ENCODE results near the gene ELMOD1.

DNA sequence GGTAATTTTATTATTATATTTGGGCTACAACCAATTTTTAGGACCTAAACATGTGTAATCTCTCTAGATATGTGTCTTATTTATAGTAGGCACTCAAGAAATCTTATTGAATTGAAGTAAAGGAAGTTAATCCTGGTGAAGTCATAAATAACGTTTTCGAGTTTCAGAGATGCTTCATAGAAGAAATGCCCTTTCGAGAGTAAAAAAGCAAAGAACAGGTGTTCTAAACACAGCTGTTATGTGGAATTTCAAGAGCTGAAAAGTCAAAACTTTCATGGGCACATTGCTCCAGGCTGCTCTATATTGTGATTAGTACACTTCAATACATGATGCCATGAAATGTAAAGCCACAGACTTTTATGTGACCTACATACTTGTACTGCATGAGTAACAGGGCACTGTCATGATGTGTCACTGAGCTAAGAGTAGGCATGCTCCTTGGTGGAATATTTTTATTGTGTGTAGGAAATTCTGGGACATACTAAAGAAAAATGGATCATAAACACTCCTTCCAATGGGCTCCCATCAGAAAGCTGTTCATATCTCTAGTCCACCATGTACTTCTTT, 7.2 kb upstream of the ELMOD1 start:
- TF ChIP-seq, protein P1, sequence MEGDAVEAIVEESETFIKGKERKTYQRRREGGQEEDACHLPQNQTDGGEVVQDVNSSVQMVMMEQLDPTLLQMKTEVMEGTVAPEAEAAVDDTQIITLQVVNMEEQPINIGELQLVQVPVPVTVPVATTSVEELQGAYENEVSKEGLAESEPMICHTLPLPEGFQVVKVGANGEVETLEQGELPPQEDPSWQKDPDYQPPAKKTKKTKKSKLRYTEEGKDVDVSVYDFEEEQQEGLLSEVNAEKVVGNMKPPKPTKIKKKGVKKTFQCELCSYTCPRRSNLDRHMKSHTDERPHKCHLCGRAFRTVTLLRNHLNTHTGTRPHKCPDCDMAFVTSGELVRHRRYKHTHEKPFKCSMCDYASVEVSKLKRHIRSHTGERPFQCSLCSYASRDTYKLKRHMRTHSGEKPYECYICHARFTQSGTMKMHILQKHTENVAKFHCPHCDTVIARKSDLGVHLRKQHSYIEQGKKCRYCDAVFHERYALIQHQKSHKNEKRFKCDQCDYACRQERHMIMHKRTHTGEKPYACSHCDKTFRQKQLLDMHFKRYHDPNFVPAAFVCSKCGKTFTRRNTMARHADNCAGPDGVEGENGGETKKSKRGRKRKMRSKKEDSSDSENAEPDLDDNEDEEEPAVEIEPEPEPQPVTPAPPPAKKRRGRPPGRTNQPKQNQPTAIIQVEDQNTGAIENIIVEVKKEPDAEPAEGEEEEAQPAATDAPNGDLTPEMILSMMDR (IDR thresholded peaks at IDR 0.05 in 8 of 11, conservative IDR thresholded peaks at IDR 0.05 in 3 of 11) = no peak
- no peak for TF ChIP-seq POLR2AphosphoS5 (IDR thresholded peaks at IDR 0.05)
- no peak for TF ChIP-seq POLR2A (IDR thresholded peaks at IDR 0.05)

All from spleen (tissue), 7 donors.